Measurements from ENCODE around the gene CEBPZOS. TPM values are rescaled to one million over a fixed set of nuclear protein-coding genes. Genes with fewer than 3 reads are reported as not detected.

Gene CEBPZOS
- total RNA-seq, 1 experiment from 2014 or later = 46.5 TPM

DNA sequence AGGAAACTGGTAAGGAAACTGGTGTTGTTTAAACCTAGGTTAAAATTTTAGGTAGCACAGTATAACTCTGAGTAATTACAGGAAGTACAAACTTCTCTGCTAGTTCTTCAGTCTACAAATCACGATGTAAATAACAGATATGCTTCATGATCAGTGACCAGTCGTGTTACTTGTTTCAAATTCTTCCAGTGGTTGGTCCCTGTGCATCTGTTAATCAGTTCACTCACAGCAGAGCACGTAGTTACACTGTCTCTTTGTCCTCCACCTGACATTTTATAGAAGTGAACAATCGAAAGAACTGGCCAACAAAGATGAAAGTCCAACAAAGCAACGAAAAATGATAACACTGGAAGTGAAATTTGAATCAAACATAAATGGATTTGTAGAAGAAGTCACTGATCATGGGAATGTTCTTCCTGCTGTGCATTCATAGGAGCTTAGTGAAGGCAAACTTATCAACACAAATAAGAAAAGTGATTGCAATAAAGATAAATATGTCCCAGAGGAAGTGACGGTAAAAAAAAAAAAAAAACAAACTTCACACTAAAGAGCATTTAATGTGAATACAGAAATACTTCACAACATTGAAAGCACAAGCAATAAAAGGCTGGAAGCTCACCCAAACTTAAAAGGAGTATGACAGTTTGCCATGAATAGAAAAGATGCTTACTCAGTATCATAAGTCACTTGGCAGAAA lies 46.5 kb upstream of the CEBPZOS start:
- BruUV-seq (replicated peaks) = no TSS peak
- peaks cover 38% of the 10 kb centered on the region; the same call in 1 of the 2 replicates for H3F3A ChIP-seq (ENCODE audit: insufficient read depth, low read depth)
- H3K79me2 ChIP-seq (ENCODE audit: low read depth) = peaks cover 59% of the 10 kb centered on the region
- H3K4me3 ChIP-seq = no peak overlapping the region
- H2AFZ ChIP-seq = no peak overlapping the region
- no peak for DNase-seq
- H3K36me3 ChIP-seq (ENCODE audit: low read depth) = peaks cover 36% of the 10 kb centered on the region
- peaks cover 10% of the 10 kb centered on the region; the same call in 1 of the 2 replicates for H4K20me1 ChIP-seq (ENCODE audit: insufficient read depth)
- TF ChIP-seq, protein P1, sequence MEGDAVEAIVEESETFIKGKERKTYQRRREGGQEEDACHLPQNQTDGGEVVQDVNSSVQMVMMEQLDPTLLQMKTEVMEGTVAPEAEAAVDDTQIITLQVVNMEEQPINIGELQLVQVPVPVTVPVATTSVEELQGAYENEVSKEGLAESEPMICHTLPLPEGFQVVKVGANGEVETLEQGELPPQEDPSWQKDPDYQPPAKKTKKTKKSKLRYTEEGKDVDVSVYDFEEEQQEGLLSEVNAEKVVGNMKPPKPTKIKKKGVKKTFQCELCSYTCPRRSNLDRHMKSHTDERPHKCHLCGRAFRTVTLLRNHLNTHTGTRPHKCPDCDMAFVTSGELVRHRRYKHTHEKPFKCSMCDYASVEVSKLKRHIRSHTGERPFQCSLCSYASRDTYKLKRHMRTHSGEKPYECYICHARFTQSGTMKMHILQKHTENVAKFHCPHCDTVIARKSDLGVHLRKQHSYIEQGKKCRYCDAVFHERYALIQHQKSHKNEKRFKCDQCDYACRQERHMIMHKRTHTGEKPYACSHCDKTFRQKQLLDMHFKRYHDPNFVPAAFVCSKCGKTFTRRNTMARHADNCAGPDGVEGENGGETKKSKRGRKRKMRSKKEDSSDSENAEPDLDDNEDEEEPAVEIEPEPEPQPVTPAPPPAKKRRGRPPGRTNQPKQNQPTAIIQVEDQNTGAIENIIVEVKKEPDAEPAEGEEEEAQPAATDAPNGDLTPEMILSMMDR (conservative IDR thresholded peaks at IDR 0.05) = no peak
- no peak for TF ChIP-seq EZH2 (IDR thresholded peaks at IDR 0.05; ENCODE audit: low read depth)
- intact Hi-C loops (cut with micrococcal nuclease; ENCODE audit: unreplicated experiment) = no loop called here
- peaks cover 5% of the 10 kb centered on the region; the same call in 1 of the 2 replicates for H3K9me3 ChIP-seq (ENCODE audit: insufficient read depth, low read depth)
- no peaks in the 10 kb centered on the region for H3K9me2 ChIP-seq (ENCODE audit: insufficient read depth)
- H3K4me1 ChIP-seq (replicated peaks; ENCODE audit: insufficient read depth) = peaks cover 27% of the 10 kb centered on the region
- CTCF ChIA-PET = no interaction called here
- H3K27ac ChIP-seq = no peak overlapping the region
- H3K4me2 ChIP-seq = no peak overlapping the region
- POLR2A ChIA-PET (ENCODE audit: unreplicated experiment) = no interaction called here
- no peaks in the 10 kb centered on the region for H3K27me3 ChIP-seq (ENCODE audit: insufficient read depth, low read depth)

DNA sequence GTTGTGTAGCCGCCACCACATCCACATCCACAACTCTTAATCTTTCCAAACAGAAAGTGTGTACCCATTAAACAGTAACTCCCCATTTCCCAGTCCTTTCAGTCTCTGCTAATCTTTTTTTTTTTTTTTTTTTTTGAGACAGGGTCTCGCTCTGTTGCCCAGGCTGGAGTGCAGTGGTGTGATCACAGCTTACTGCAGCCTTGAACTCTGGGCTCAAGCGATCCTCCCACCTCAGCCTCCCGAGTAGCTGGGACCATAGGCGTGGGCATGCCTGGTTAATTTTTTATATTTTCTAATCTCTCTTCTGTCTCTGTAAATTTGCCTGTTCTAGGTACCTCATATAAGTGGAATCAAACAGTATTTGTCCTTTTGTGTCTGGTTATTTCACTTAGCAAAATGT lies 43.1 kb upstream of the CEBPZOS start:
- Histone ChIP-seq H3K27ac (no peak overlapping the region), H3K9me3 (ENCODE audit: insufficient read depth, low read depth) (peaks cover 5% of the 10 kb centered on the region; the same call in 1 of the 2 replicates)
- no TSS peak for BruUV-seq (replicated peaks)

DNA sequence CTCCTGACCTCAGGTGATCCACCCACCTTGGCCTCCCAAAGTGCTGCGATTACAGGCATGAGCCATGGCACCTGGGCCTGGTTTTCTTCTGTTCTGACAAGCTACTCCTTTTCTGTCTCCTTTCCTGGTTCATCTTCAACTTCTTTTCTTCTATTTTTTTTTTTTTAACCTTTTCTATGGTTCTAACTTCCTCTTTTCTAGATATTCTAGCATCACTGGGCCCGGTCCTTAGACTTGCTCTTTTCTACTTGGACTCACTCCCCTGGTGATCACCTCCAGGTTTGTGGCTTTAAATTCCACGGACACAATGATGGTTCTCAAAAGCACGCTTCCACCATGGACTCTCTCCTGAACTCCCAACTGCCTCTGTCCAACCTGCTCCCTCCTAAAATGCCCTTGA lies 41.5 kb upstream of the CEBPZOS start:
- peaks cover 12% of the 10 kb centered on the region for H3K36me3 ChIP-seq (ENCODE audit: low read depth)
- peaks cover 21% of the 10 kb centered on the region for H3K4me1 ChIP-seq (replicated peaks; ENCODE audit: insufficient read depth)
- H3K4me2 ChIP-seq = peak overlapping the region; percentile 84
- BruUV-seq (replicated peaks) = no TSS peak
- DNase-seq = no peak
- TF ChIP-seq, protein P1 (conservative IDR thresholded peaks at IDR 0.05) = no peak
- TF ChIP-seq EZH2 (IDR thresholded peaks at IDR 0.05; ENCODE audit: low read depth) = no peak
- H3F3A ChIP-seq (ENCODE audit: insufficient read depth, low read depth) = peaks cover 28% of the 10 kb centered on the region
- peaks cover 67% of the 10 kb centered on the region for H3K79me2 ChIP-seq (ENCODE audit: low read depth)
- H3K9me3 ChIP-seq (ENCODE audit: insufficient read depth, low read depth) = peaks cover 5% of the 10 kb centered on the region; the same call in 1 of the 2 replicates
- peaks cover 2% of the 10 kb centered on the region; the same call in 1 of the 2 replicates for H4K20me1 ChIP-seq (ENCODE audit: insufficient read depth)
- POLR2A ChIA-PET (ENCODE audit: unreplicated experiment) = no interaction called here
- no peak overlapping the region for H2AFZ ChIP-seq
- H3K4me3 ChIP-seq = no peak overlapping the region
- intact Hi-C loops (cut with micrococcal nuclease; ENCODE audit: unreplicated experiment) = loop anchor here (5.0 kb wide), 1 partner anchor 78 kb away; the partner anchor contains the start of genes CEBPZ and NDUFAF7
- H3K27me3 ChIP-seq (ENCODE audit: insufficient read depth, low read depth) = no peaks in the 10 kb centered on the region
- H3K27ac ChIP-seq = no peak overlapping the region
- CTCF ChIA-PET = no interaction called here
- no peaks in the 10 kb centered on the region for H3K9me2 ChIP-seq (ENCODE audit: insufficient read depth)

More for the DNA sequence above, 43.1 kb upstream of the CEBPZOS start:
- Histone ChIP-seq H3K4me3 (no peak overlapping the region), H2AFZ (no peak overlapping the region), H4K20me1 (ENCODE audit: insufficient read depth) (peaks cover 10% of the 10 kb centered on the region; the same call in 1 of the 2 replicates), H3F3A (ENCODE audit: insufficient read depth, low read depth) (peaks cover 41% of the 10 kb centered on the region), H3K27me3 (ENCODE audit: insufficient read depth, low read depth) (no peaks in the 10 kb centered on the region), H3K79me2 (ENCODE audit: low read depth) (peaks cover 71% of the 10 kb centered on the region), H3K4me2 (no peak overlapping the region), H3K36me3 (ENCODE audit: low read depth) (peaks cover 15% of the 10 kb centered on the region), H3K4me1 (replicated peaks; ENCODE audit: insufficient read depth) (peaks cover 36% of the 10 kb centered on the region), H3K9me2 (ENCODE audit: insufficient read depth) (no peaks in the 10 kb centered on the region)
- intact Hi-C loops (cut with micrococcal nuclease; ENCODE audit: unreplicated experiment) = no loop called here
- ChIA-PET CTCF (no interaction called here), POLR2A (ENCODE audit: unreplicated experiment) (no interaction called here)
- DNase-seq = no peak
- no peak for TF ChIP-seq EZH2 (IDR thresholded peaks at IDR 0.05; ENCODE audit: low read depth)
- TF ChIP-seq, protein P1 (conservative IDR thresholded peaks at IDR 0.05) = no peak

All from PC-9 (cell line).